Measurements from ENCODE around the gene USP17L18. TPM values are rescaled to one million over a fixed set of nuclear protein-coding genes. Genes with fewer than 3 reads are reported as not detected.

The USP17L18 gene
- not detected in 5 replicates for total RNA-seq (2022; extraction: Qiagen RNA extraction; ENCODE audit: low read depth)

GRCh38 chr4:9247953-9248680, at the start of gene USP17L18:
USP17L18 (plus strand) TSS chr4:9248630; CDS start chr4:9248630, 0 bp downstream.

GRCh38 chr4:9210357-9210756, 38.1 kb upstream of the USP17L18 start, which contains the start of gene USP17L10:
USP17L10 (plus strand) TSS chr4:9210657; CDS start chr4:9210657, 0 bp downstream.

GRCh38 chr4:9215105-9215504, 33.3 kb upstream of the USP17L18 start, which contains the start of gene USP17L11:
USP17L11 (plus strand) TSS chr4:9215405; CDS start chr4:9215405, 0 bp downstream.

GRCh38 chr4:9219852-9220251, 28.6 kb upstream of the USP17L18 start, which contains the start of gene USP17L12:
USP17L12 (plus strand) TSS chr4:9220152; CDS start chr4:9220152, 0 bp downstream.

GRCh38 chr4:9224596-9224995, 23.8 kb upstream of the USP17L18 start, which contains the start of gene USP17L13:
USP17L13 (plus strand) TSS chr4:9224896; CDS start chr4:9224896, 0 bp downstream.

GRCh38 chr4:9234085-9234484, 14.3 kb upstream of the USP17L18 start, which contains the start of gene USP17L15:
USP17L15 (plus strand) TSS chr4:9234385; CDS start chr4:9234385, 0 bp downstream.

GRCh38 chr4:9243579-9243978, 4.9 kb upstream of the USP17L18 start, which contains the start of gene USP17L17:
USP17L17 (plus strand) TSS chr4:9243879; CDS start chr4:9243879, 0 bp downstream.

GRCh38 chr4:9253078-9253477, 4.6 kb downstream of the USP17L18 start, which contains the start of gene USP17L19:
USP17L19 (plus strand) TSS chr4:9253378; CDS start chr4:9253378, 0 bp downstream.

GRCh38 chr4:9257824-9258223, 9.4 kb downstream of the USP17L18 start, which contains the start of gene USP17L20:
USP17L20 (plus strand) TSS chr4:9258124; CDS start chr4:9258124, 0 bp downstream.

GRCh38 chr4:9262572-9262971, 14.1 kb downstream of the USP17L18 start, which contains the start of gene USP17L21:
USP17L21 (plus strand) TSS chr4:9262872; CDS start chr4:9262872, 0 bp downstream.

GRCh38 chr4:9267319-9267718, 18.9 kb downstream of the USP17L18 start, which contains the start of gene USP17L22:
USP17L22 (plus strand) TSS chr4:9267619; CDS start chr4:9267619, 0 bp downstream.

Other genes starting within 250 kb of the USP17L18 start
- gene FAM90A26, start 78.2 kb upstream of the USP17L18 start, total RNA-seq (2022; extraction: Qiagen RNA extraction; ENCODE audit: low read depth), result not detected in 5 replicates
- not detected in 5 replicates for gene USP17L10, start 38.0 kb upstream of the USP17L18 start, total RNA-seq (2022; extraction: Qiagen RNA extraction; ENCODE audit: low read depth)
- gene USP17L11, start 33.2 kb upstream of the USP17L18 start, total RNA-seq (2022; extraction: Qiagen RNA extraction; ENCODE audit: low read depth), result not detected in 5 replicates
- not detected in 5 replicates for gene USP17L12, start 28.5 kb upstream of the USP17L18 start, total RNA-seq (2022; extraction: Qiagen RNA extraction; ENCODE audit: low read depth)
- gene USP17L13, start 23.7 kb upstream of the USP17L18 start, total RNA-seq (2022; extraction: Qiagen RNA extraction; ENCODE audit: low read depth), result not detected in 5 replicates
- not detected in 5 replicates for gene USP17L15, start 14.2 kb upstream of the USP17L18 start, total RNA-seq (2022; extraction: Qiagen RNA extraction; ENCODE audit: low read depth)
- gene USP17L17, start 4.8 kb upstream of the USP17L18 start, total RNA-seq (2022; extraction: Qiagen RNA extraction; ENCODE audit: low read depth), result not detected in 5 replicates
- gene USP17L19, start 4.7 kb downstream of the USP17L18 start, total RNA-seq (2022; extraction: Qiagen RNA extraction; ENCODE audit: low read depth), result not detected in 5 replicates
- not detected in 5 replicates for gene USP17L20, start 9.5 kb downstream of the USP17L18 start, total RNA-seq (2022; extraction: Qiagen RNA extraction; ENCODE audit: low read depth)
- not detected in 5 replicates for gene USP17L21, start 14.2 kb downstream of the USP17L18 start, total RNA-seq (2022; extraction: Qiagen RNA extraction; ENCODE audit: low read depth)
- gene USP17L22, start 19.0 kb downstream of the USP17L18 start, total RNA-seq (2022; extraction: Qiagen RNA extraction; ENCODE audit: low read depth), result not detected in 5 replicates
- gene USP17L24, start 76.5 kb downstream of the USP17L18 start, total RNA-seq (2022; extraction: Qiagen RNA extraction; ENCODE audit: low read depth), result not detected in 5 replicates
- gene USP17L25, start 81.3 kb downstream of the USP17L18 start, total RNA-seq (2022; extraction: Qiagen RNA extraction; ENCODE audit: low read depth), result not detected in 5 replicates
- not detected in 5 replicates for gene USP17L26, start 86.0 kb downstream of the USP17L18 start, total RNA-seq (2022; extraction: Qiagen RNA extraction; ENCODE audit: low read depth)
- gene USP17L5, start 90.8 kb downstream of the USP17L18 start, total RNA-seq (2022; extraction: Qiagen RNA extraction; ENCODE audit: low read depth), result not detected in 5 replicates
- gene USP17L27, start 95.5 kb downstream of the USP17L18 start, total RNA-seq (2022; extraction: Qiagen RNA extraction; ENCODE audit: low read depth), result not detected in 5 replicates
- not detected in 5 replicates for gene USP17L28, start 100.3 kb downstream of the USP17L18 start, total RNA-seq (2022; extraction: Qiagen RNA extraction; ENCODE audit: low read depth)
- gene USP17L29, start 105.0 kb downstream of the USP17L18 start, total RNA-seq (2022; extraction: Qiagen RNA extraction; ENCODE audit: low read depth), result not detected in 5 replicates
- gene USP17L30, start 114.5 kb downstream of the USP17L18 start, total RNA-seq (2022; extraction: Qiagen RNA extraction; ENCODE audit: low read depth), result not detected in 5 replicates
- gene DEFB131A, start 195.8 kb downstream of the USP17L18 start, total RNA-seq (2022; extraction: Qiagen RNA extraction; ENCODE audit: low read depth), result not detected in 5 replicates

All from A549 treated with DMSO at 1 μM for 4 hours (cell line).